Measurements from ENCODE around the gene KPNB1.
A peak's percentile ranks its signal among the peaks of the same experiment; 100 is the strongest.

KPNB1 gene

GRCh38 chr17:47696717-47697642 lies 47.3 kb downstream of the KPNB1 start:
- FAIRE-seq, result no peak
- TF ChIP-seq, protein P1, sequence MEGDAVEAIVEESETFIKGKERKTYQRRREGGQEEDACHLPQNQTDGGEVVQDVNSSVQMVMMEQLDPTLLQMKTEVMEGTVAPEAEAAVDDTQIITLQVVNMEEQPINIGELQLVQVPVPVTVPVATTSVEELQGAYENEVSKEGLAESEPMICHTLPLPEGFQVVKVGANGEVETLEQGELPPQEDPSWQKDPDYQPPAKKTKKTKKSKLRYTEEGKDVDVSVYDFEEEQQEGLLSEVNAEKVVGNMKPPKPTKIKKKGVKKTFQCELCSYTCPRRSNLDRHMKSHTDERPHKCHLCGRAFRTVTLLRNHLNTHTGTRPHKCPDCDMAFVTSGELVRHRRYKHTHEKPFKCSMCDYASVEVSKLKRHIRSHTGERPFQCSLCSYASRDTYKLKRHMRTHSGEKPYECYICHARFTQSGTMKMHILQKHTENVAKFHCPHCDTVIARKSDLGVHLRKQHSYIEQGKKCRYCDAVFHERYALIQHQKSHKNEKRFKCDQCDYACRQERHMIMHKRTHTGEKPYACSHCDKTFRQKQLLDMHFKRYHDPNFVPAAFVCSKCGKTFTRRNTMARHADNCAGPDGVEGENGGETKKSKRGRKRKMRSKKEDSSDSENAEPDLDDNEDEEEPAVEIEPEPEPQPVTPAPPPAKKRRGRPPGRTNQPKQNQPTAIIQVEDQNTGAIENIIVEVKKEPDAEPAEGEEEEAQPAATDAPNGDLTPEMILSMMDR (IDR thresholded peaks at IDR 0.05; ENCODE audit: insufficient read depth, missing control alignments), result no peak
- peak; percentile 16 for DNase-seq (ENCODE audit: insufficient read length, low spot score)

DNA sequence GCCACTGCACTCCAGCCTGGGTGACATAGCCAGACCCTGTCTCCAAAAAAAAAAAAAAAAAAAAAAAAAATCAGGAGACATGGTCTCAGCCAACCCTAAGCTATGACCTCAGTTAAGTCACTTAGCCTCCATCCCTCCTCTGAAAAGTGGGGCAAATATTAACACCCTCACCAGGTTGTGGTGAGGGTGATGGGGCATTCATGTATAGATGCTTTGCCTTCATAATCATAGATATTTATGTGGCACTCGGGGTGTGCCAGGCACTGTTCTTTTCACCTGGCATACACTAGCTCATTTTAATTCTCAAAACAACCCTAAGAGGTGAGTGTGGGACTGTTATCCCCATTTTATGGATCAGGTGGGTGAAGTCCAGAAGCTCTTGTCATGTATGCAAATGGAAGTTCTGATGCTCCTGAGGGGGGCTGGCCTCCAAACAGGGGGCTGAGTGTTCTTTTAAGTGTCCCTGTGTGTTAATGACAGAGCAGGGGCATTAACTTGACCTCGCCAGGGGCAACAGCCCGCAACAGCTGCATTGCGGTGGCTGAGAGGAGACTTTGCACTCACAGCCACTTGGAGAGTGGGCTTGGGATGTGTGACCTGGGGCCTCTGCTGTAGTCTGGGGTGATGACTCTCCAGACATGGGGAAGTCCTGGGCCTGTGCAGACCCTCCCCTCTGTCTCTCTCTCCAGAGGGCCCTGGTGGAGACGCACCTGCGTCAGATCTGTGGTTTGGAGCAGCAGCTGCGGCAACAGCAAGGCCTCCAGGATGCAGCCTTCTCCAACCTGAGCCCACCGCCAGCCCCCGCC lies 48.4 kb downstream of the KPNB1 start:
- peak; percentile 13 for DNase-seq (ENCODE audit: insufficient read length, low spot score)
- TF ChIP-seq, protein P1 (IDR thresholded peaks at IDR 0.05; ENCODE audit: insufficient read depth, missing control alignments), result no peak
- FAIRE-seq, result no peak

GRCh38 chr17:47698749-47699535 lies 49.2 kb downstream of the KPNB1 start:
- TF ChIP-seq, protein P1 (IDR thresholded peaks at IDR 0.05; ENCODE audit: insufficient read depth, missing control alignments), result peak; percentile 89
- DNase-seq (ENCODE audit: insufficient read length, low spot score) (peak; percentile 97), FAIRE-seq (no peak)

GRCh38 chr17:47699536-47699840 lies 49.8 kb downstream of the KPNB1 start:
- FAIRE-seq (no peak), DNase-seq (ENCODE audit: insufficient read length, low spot score) (no peak)

DNA sequence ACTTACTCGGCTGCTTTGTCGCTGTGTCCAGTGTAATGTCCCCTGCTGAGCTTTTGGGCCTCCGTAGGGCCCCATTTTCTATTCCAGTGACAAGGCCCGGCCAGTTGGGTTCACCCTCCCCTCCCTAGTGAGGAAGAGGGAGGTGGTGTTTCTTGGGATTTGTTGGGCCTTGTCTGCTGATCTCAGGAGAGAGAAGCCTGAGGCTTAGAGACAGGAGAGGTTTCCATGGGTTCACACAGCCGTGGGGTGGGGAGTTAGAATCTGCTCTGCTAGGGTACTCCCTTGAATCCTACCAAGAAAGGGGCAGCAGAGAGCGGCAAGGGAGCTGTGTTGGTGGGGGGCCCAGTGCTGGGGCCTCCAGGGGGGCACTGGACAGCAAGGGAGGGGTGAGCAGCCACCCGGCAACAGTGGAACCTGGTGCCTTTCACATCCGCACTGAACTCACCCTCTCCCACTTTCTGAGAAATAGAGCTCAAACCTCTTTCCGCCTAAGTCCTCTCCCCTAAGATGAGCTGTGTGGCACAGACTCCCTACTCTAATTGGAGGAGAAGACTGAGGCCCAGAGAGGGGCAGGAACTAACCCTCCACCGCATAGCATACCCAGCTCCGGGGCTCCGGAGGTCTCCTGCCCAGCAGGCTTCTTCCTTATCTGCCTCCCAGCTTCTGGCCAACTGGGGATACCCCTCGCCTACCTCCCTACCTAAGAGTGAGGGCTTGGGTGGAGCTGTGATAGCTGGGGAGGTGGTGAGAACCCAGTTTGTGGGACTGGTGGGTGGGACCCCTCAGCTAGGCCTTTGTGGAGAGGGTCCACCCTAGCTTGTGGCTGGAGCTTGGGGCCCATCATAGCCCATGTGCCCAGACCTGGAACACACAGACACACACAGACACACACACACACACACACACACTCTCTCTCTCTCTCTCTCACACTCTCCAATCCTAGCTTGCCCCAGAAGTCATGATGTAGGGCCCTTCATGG lies 51.0 kb downstream of the KPNB1 start:
- TF ChIP-seq, protein P1 (IDR thresholded peaks at IDR 0.05; ENCODE audit: insufficient read depth, missing control alignments), result no peak
- DNase-seq (ENCODE audit: insufficient read length, low spot score), result no peak
- FAIRE-seq, result no peak

More at GRCh38 chr17:47699536-47699840, 49.8 kb downstream of the KPNB1 start:
- TF ChIP-seq, protein P1 (IDR thresholded peaks at IDR 0.05; ENCODE audit: insufficient read depth, missing control alignments), result no peak

DNA sequence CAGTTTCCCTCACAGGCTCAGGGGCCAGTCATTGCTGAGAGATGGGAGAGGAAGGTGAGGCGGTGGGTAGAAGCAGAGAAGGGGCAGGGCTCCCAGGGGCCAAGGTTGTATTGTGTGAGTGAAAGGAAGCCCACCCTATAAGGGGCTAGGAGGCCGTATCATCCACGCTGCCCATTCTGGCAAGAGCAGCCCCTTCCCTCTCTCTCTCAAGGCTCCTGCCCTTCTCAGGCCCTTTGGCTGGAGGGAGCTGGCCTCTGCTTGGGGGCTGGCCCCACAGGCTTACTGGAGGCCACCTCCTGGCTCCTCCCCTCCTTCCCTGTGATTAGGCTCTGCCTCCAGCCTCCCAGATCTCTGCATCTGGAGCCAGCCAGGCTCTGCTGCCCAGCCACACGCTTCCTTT lies 51.9 kb downstream of the KPNB1 start:
- no peak for FAIRE-seq
- TF ChIP-seq, protein P1 (IDR thresholded peaks at IDR 0.05; ENCODE audit: insufficient read depth, missing control alignments), result no peak
- no peak for DNase-seq (ENCODE audit: insufficient read length, low spot score)
